GM10266 (cell line): ENCODE results near the gene TMEM218.

ENCODE experiments used
- DNase-seq: peaks from one replicate; pipeline ENCODE4 v3.0.0; 2012; ENCODE audit errors: extremely low spot score
- CTCF ChIP-seq: IDR thresholded peaks from 2 replicates; pipeline ENCODE4 v1.5.1; 2012; ENCODE audit warnings: mild to moderate bottlenecking, low read depth; ENCODE audit not compliant: control insufficient read depth, insufficient read depth; ENCODE audit errors: missing control alignments

The TMEM218 gene

GRCh38 chr11:125070699-125071254 lies 40.6 kb downstream of the TMEM218 start:
- peak; percentile 76 for DNase-seq
- no peak for TF ChIP-seq CTCF

- no peak for DNase-seq
- TF ChIP-seq CTCF = no peak
Observed at GRCh38 chr11:125069796-125070195, 41.6 kb downstream of the TMEM218 start.

GRCh38 chr11:125069008-125069407 lies 42.4 kb downstream of the TMEM218 start:
- no peak for DNase-seq
- TF ChIP-seq CTCF = no peak

- no peak for DNase-seq
- TF ChIP-seq CTCF = no peak
Observed at GRCh38 chr11:125068368-125068767, 43.1 kb downstream of the TMEM218 start.

GRCh38 chr11:125064070-125064469 lies 47.4 kb downstream of the TMEM218 start:
- peak; percentile 9 for DNase-seq

DNA sequence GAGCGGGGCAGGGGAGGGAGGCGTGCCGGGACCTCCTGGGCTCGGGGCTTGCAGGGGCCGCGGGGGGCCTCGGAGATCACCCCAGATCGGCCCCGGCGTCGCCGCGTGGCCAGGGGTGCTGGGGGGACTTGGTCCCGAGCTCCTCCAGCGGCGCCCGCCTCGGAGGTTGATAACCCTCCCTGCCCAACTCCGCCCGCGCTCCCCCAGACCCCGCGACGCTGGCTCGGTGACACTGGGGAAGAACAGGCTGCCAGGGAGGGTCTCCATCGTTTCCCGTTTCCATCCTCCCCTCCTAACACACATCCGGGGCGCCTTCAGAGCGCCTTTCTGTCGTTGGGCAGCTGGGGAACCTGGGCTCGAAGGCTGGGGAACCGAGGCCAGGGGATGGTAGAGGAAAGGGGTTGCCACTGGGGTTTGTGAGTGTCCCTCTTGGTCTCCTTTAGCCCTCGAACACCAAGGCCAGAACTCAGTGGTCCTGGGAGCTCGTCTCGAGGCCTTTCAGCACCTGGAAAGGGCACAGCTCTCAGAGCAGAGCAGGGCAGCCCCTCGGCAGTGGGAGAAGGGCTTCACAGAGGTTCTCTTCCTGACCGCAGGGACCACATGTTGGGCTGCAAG lies 47.9 kb downstream of the TMEM218 start:
- DNase-seq = peak; percentile 53
- no peak for TF ChIP-seq CTCF

More at GRCh38 chr11:125064070-125064469, 47.4 kb downstream of the TMEM218 start:
- TF ChIP-seq CTCF = no peak

DNA sequence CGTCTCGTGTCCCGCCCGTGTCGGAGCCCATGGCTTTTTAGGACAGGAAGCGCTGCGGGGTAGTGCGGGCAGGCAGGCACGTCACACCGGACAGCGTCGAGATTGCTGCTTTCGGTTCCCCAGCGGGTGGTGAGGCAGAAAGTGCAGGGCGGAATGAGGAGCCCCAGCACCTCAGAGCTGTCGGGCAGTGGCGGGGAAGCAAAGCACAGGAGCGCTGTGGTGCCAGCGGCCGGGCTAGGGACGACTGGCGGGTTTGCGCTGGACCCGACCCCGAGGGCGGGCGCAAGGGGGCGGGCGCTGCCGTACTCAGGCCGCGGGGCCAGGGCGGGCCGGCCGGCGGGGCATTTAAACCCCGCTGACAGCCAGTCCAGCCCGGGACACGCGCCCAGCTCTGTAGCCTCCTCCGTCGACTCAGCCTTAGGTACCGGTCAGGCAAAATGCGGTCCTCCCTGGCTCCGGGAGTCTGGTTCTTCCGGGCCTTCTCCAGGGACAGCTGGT lies 48.4 kb downstream of the TMEM218 start, which contains the start of gene SLC37A2:
SLC37A2 (plus strand) TSS at position 375 of the 498 bp plus-strand sequence; CDS start at position 438, 63 bp downstream.
- TF ChIP-seq CTCF = peak; percentile 34
- DNase-seq = peak; percentile 84
